HG03064 (cell line): ENCODE measurements around the gene BCL2L2.

ENCODE experiments used
- ATAC-seq: cut with Tn5 transposase; IDR thresholded peaks from one replicate; pipeline ENCODE4 v1.9.1; 2021; ENCODE audit warnings: low read depth; ENCODE audit not compliant: unreplicated experiment

Gene BCL2L2

DNA sequence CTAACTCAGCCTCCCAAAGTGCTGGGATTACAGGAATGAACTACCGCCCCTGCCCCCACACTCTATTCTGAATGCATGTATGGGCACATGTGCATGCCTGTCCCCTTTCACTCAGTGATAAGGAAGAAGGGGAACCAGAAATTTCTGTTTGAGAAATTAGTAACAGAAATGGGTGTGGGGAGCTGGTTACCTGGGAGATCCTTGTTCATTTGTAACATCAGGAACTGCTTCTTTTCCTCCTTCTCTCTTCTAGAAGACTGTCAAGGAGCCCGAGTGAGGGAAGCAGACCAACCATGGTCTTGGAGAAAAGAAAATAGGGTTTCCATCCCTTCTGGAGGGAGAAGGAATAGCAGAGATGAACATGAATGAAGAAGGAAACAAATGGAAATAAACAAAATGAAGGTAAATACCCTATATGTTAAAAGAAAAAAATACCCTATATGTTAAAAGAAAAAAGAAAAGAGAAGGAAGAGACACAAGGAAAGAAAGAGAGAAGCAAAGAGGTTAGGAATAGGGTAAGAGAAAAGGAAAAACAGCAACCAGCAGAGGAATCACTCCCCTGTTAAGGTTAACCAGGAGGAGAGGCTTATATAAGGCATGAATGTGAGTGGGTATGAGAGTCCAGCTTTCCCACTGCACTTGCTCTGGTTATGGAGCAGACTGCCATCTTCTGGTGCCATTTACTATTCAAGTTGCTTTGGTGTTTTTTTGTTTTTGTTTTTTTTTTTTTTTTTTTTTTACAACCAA is 7.2 kb upstream of the BCL2L2 start:
- ATAC-seq = no peak

DNA sequence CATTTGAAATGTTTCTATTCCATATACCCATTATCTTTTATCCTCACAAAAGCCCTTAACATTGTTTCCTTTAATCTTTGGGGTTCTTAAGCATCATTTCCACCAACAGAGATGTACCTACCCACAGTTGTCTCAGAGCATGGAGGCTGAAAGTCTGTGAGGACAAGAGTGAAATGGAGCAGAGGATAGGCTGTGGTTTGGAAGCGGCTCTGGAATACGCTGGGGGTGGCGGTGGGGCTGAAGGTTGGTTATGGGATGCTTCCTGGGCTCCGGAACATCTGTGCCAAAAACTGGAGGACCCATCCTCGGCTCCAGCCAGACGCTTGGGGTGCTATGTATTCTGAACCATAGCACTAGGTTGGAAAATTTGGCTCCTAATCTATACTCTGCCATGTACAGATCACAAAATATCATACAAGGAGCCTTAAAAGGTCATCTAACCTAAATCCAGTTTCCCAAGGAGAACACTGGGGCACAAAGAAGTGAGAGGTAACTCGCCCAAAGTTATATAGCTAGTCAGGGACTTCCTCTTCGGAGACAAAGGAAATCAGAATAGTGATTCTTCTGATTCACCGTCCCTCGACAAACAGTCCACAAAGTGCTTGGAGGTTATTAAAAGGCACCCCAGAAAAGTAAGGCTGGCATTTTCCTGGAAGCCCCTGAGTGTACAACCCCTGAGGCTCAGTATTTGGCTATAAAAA is 6.5 kb upstream of the BCL2L2 start:
- ATAC-seq = no peak

GRCh38 chr14:23300687-23301223 is 5.9 kb upstream of the BCL2L2 start:
- no peak for ATAC-seq

DNA sequence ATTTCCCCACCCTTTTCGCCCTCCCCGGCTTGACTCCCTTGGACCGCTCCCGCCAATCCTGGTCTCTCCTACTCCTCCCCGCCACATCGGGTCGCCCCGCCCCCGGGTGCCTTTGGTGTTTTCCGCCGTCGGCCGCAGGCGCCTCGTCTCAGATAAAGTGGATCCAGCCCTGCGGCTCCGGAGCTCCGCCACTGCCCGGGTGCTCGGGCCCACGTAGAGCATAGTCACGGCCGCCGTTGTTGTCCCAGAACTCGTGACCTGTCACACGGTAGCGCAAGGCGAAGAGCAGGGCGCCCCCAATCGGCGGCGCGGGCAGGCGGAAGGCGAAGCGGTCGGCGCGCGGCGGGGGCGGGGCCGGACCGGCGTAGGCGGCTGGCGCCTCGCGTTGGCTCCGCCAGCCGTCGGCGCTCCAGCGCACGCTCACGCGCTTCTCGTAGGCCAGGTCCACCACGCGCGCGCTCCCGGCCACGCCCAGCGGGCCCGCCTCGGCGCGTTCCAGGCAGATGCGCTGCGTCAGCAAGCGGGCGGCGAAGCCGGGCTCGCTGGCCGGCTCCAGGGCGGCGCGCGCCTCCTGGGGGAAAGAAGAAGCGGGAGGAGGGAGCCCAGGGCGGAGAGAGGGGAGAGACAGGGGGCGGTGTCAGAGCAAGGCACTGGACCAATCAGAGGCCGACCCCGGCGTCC is 5.2 kb upstream of the BCL2L2 start:
- peak; percentile 76 for ATAC-seq

DNA sequence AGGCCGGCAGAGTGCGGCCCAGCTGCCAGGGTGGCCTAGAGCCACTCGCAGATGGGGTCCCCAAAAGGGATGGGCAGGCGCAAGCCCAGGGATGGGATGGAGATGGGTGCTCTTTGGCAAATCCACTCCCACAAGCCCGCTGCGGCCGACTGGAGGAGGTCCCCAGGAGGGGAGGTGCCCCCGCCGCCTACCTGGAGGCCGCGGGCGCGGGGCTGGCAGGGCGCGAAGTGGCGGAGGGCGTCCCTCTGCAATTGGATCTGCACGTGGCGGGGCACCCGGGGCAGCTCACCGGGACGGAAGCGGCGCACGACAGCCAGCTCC is 4.7 kb upstream of the BCL2L2 start:
- ATAC-seq = peak; percentile 16

DNA sequence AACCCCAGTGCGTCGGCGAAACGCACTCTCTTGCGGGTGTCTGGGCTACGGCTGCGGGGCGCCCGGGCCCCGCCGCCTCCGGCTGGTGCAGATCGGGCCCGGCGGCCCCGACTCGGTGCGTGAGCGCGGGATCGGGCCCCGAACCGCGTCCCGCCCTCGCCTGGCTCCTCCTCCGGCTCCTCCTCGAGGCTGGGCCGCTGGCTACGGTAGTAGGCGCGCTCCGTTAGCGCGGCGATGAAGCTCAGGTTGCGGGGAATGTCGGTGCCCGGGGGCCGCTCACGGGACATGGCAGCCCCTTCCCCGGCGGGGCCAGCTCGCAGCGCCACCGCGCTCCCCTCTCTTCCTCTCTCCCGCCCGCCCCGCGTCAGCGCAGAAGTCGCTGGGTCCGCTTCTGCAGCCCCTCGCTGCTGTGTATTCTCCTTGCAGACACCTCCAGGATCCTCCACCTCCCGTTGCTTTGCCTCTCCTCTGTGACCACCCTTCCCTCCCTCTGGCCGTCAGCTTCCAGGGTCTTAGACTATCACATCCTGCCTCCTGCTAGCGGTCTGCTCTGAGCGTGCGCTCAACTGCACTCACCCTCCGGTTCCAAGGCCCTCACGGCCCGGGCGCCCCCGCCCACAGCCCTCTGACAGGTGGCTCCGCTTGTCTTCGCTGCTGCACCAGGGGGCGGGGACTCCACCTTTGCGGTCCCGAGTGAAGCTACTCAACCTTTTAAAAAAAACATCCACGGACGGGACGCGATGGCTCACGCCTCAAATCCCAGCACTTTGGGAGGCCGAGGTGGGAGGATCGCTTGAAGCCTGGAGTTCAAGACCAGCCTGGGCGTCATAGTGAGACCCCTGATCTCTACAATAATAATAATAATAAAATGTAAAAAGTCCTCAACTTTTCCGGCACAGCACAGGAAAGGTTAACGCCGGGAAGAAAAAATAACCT is 4.1 kb upstream of the BCL2L2 start, which contains the start of gene PPP1R3E:
Gene PPP1R3E (minus strand): TSS at position 570 of the 936 bp plus-strand sequence. CDS start 283 bp downstream, at position 287.
- peak; percentile 33 for ATAC-seq

- ATAC-seq = no peak
Observed at GRCh38 chr14:23307146-23307530, 505 bp downstream of the BCL2L2 start.

- no peak for ATAC-seq
Observed at GRCh38 chr14:23307687-23308644, 1.3 kb downstream of the BCL2L2 start.

GRCh38 chr14:23308721-23309445 is 2.2 kb downstream of the BCL2L2 start:
- no peak for ATAC-seq

DNA sequence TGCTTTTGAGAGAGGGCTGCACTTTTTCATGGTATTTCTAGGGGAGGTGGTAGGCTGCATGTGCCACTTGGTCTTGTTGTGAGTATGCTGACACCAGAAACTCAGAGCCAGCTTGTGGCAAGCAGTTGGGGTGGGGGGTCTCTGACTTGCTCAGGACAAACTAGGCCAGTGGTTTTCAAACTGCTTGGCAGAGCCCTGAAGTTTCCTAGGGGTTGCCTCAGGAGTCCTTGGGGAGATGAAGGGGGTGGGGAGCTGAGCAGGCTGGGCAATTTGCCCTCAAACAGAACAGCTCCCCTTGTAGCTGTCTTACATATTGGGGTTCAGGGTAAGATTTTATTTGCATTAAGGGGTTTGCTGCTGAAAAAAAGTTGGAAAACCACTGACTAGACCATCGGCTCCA is 3.9 kb downstream of the BCL2L2 start:
- ATAC-seq = no peak

DNA sequence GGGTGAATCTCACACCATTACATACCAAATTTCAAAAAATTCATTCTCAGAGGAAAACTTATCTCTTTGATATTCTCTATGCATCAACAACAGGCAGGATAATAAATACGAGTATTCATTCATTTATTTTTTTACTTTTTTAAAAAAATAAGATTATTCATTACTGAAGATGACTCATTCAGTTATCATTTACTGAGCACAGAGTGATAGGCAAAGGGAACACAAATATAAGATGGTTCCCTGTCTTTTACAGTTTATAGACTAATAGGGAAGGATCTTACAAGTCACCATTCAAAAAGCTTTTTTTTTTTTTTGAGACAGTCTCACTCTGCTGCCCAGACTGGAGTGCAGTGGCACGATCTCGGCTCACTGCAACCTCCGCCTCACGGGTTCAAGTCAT is 9.7 kb downstream of the BCL2L2 start:
- no peak for ATAC-seq

- ATAC-seq = no peak
Observed at GRCh38 chr14:23319746-23320583, 13.3 kb downstream of the BCL2L2 start.

- ATAC-seq = peak; percentile 88
Observed at GRCh38 chr14:23320584-23321571, 14.2 kb downstream of the BCL2L2 start, which contains the start of gene PABPN1. Gene PABPN1 (plus strand): TSS chr14:23321457. CDS start chr14:23321470, 13 bp downstream.

GRCh38 chr14:23321572-23322547 is 15.2 kb downstream of the BCL2L2 start:
- peak; percentile 9 for ATAC-seq
